ENCODE data around the gene RNGTT.
"Not testable (repeated sequence)": the region's sequence is repeated elsewhere in the genome, so short reads cannot be mapped to it uniquely, and the experiment has no call there.

RNGTT gene

GRCh38 chr6:88858455-88858854, 105.0 kb downstream of the RNGTT start:
- no peak for DNase-seq

- DNase-seq, result no peak
These were observed 106.9 kb downstream of the RNGTT start for GRCh38 chr6:88856566-88856965.

- no peak for DNase-seq
These were observed 107.8 kb downstream of the RNGTT start for GRCh38 chr6:88855541-88856147.

GRCh38 chr6:88852775-88853174, 110.6 kb downstream of the RNGTT start:
- no peak for DNase-seq

GRCh38 chr6:88852000-88852399, 111.4 kb downstream of the RNGTT start:
- no peak for DNase-seq

- no peak for DNase-seq
These were observed 114.5 kb downstream of the RNGTT start for GRCh38 chr6:88848870-88849269.

- no peak for DNase-seq
These were observed 120.4 kb downstream of the RNGTT start for GRCh38 chr6:88843040-88843439.

GRCh38 chr6:88842320-88842719, 121.1 kb downstream of the RNGTT start:
- no peak for DNase-seq

- no peak for DNase-seq
These were observed 122.5 kb downstream of the RNGTT start for GRCh38 chr6:88840796-88841539.

- no peak for DNase-seq
These were observed 123.1 kb downstream of the RNGTT start for GRCh38 chr6:88840289-88840688.

GRCh38 chr6:88839280-88839679, 124.1 kb downstream of the RNGTT start:
- DNase-seq, result no peak

GRCh38 chr6:88835210-88835609, 128.2 kb downstream of the RNGTT start:
- DNase-seq, result no peak

GRCh38 chr6:88833071-88833470, 130.3 kb downstream of the RNGTT start:
- not testable (repeated sequence) for DNase-seq

- DNase-seq, result not testable (repeated sequence)
These were observed 135.8 kb downstream of the RNGTT start for GRCh38 chr6:88827599-88827998.

- no peak for DNase-seq
These were observed 137.6 kb downstream of the RNGTT start for GRCh38 chr6:88825856-88826255.

GRCh38 chr6:88823998-88824397, 139.4 kb downstream of the RNGTT start:
- DNase-seq, result no peak

- no peak for DNase-seq
These were observed 147.9 kb downstream of the RNGTT start for GRCh38 chr6:88815491-88815890.

- no peak for DNase-seq
These were observed 148.5 kb downstream of the RNGTT start for GRCh38 chr6:88814909-88815308.

GRCh38 chr6:88813045-88813444, 150.4 kb downstream of the RNGTT start:
- DNase-seq, result no peak

GRCh38 chr6:88810701-88811100, 152.7 kb downstream of the RNGTT start:
- no peak for DNase-seq

- no peak for DNase-seq
These were observed 153.3 kb downstream of the RNGTT start for GRCh38 chr6:88810089-88810488.

- no peak for DNase-seq
These were observed 155.0 kb downstream of the RNGTT start for GRCh38 chr6:88808381-88808780.

- no peak for DNase-seq
These were observed 155.8 kb downstream of the RNGTT start for GRCh38 chr6:88807622-88808021.

GRCh38 chr6:88806728-88807127, 156.7 kb downstream of the RNGTT start:
- no peak for DNase-seq

- no peak for DNase-seq
These were observed 158.7 kb downstream of the RNGTT start for GRCh38 chr6:88804701-88805100.
